GM15510 (cell line): ENCODE data around the gene ZBTB4.

ENCODE experiments used
- POLR2A ChIP-seq: IDR thresholded peaks from 3 replicates; pipeline ENCODE4 v1.6.1; 2011; ENCODE audit warnings: borderline replicate concordance; ENCODE audit not compliant: insufficient read length; ENCODE audit errors: extremely low read depth

ZBTB4 gene

DNA sequence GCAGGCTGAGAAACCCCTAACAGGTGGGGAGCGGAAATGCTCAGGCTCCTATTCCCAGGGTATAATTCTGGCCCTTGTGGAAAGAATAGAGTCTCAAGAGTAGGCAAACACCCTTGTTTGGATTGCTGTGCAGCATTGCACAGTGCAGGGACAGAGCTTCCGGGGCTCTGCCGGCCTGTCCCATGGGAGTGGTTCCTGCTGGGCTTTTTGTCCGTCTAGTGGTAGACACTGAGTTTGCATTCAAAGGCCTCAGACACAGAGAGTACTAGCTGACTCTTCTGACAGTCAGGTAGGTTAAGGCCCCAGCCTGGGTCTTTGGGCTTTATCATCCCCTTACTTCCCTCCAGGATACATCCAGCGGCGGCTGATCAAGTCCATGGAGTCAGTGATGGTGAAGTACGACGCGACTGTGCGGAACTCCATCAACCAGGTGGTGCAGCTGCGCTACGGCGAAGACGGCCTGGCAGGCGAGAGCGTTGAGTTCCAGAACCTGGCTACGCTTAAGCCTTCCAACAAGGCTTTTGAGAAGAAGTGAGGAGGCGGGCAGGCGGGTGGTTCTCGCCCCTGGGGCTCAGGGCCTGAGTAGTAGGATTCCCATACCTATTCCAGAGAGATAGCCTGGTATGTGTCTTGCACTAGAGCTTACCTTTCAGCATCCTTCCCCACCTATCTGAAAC lies 22.9 kb upstream of the ZBTB4 start:
- TF ChIP-seq POLR2A = no peak

- TF ChIP-seq POLR2A = no peak
Measured at GRCh38 chr17:7501729-7502128, 22.3 kb upstream of the ZBTB4 start.

DNA sequence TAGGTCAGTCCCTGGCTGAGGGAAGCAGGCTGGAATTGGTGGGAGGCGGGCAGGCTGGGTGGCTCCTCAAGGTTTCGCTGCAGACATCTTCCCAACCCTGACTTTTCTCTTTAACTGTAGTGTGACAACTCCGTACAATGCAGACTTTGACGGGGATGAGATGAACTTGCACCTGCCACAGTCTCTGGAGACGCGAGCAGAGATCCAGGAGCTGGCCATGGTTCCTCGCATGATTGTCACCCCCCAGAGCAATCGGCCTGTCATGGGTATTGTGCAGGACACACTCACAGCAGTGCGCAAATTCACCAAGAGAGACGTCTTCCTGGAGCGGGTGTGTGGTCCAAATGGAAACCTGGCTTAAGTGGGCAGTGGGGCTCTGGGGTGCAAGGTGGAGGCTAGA lies 19.7 kb upstream of the ZBTB4 start:
- no peak for TF ChIP-seq POLR2A

GRCh38 chr17:7497636-7498035 lies 18.2 kb upstream of the ZBTB4 start:
- no peak for TF ChIP-seq POLR2A

DNA sequence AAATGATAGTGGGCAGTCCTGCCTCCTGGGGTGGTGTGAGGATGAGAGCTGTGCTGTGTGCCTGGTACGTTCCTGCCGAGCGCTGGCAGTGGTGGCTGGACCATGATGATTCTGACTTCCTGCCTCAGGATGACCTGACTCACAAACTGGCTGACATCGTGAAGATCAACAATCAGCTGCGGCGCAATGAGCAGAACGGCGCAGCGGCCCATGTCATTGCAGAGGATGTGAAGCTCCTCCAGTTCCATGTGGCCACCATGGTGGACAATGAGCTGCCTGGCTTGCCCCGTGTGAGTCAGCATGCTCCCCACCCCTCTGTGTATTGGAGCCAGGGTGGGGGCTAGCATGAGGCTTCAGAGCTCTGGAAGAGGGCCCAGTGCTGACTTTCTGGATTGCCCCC lies 17.8 kb upstream of the ZBTB4 start:
- no peak for TF ChIP-seq POLR2A

- TF ChIP-seq POLR2A = no peak
Measured at GRCh38 chr17:7496470-7497183, 17.2 kb upstream of the ZBTB4 start.

GRCh38 chr17:7495906-7496434 lies 16.5 kb upstream of the ZBTB4 start:
- no peak for TF ChIP-seq POLR2A

- TF ChIP-seq POLR2A = no peak
Measured at GRCh38 chr17:7493941-7494340, 14.5 kb upstream of the ZBTB4 start.

DNA sequence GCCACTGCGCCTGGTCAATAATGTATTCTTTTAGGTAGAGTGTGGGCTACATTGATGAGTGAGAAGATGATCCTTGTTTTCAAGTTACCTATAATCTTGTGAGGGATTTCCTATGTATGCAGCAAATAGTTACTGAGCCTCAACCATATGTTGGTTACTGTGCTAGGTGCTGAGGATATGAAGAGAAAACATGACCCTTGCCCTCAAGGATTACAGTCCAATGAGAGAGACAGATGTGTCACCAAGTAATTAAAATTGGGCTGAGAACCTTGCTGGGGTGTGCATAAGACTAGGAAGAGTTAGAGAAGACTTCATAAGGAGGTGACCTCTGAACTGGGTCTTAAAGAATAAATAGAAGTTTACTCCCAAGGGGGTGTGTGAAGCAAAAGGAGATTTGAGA lies 12.2 kb upstream of the ZBTB4 start:
- no peak for TF ChIP-seq POLR2A

DNA sequence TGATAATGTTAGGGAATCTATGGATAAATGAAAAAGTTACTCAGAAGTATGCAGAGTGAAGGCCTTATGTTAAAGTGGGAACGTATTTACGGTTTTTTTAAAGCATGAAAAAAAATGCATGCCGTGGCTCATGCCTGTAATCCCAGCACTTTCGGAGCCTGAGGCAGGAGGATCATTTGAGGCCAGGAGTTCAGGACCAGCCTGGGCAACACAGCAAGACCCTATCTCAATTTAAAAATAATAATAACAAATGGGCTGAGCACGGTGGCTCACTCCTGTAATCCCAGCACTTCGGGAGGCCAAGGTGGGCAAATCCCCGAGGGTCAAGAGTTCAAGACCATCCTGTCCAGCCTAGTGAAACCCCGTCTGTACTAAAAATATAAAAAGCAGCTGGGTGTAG lies 10.7 kb upstream of the ZBTB4 start:
- no peak for TF ChIP-seq POLR2A

- TF ChIP-seq POLR2A = no peak
Measured at GRCh38 chr17:7486181-7486580, 6.8 kb upstream of the ZBTB4 start.

- no peak for TF ChIP-seq POLR2A
Measured at GRCh38 chr17:7484919-7485377, 5.5 kb upstream of the ZBTB4 start.

GRCh38 chr17:7484067-7484918 lies 4.9 kb upstream of the ZBTB4 start, which contains the start of gene POLR2A:
TSS of gene POLR2A (plus strand) at chr17:7484366.
- TF ChIP-seq POLR2A = peak; percentile 100

GRCh38 chr17:7483255-7484066 lies 4.0 kb upstream of the ZBTB4 start:
- TF ChIP-seq POLR2A = peak; percentile 64
